Hematopoietic multipotent progenitor cell treated with erythropoietin and hydrocortisone succinate and interleukin-3 and kit ligand, for 15 days (in vitro differentiated cells): ENCODE results near the gene MRPL32.

Experiments
- DNase-seq: peaks from one replicate; pipeline ENCODE4 v3.0.0-alpha.2; 2015; ENCODE audit warnings: low spot score

MRPL32 gene

DNA sequence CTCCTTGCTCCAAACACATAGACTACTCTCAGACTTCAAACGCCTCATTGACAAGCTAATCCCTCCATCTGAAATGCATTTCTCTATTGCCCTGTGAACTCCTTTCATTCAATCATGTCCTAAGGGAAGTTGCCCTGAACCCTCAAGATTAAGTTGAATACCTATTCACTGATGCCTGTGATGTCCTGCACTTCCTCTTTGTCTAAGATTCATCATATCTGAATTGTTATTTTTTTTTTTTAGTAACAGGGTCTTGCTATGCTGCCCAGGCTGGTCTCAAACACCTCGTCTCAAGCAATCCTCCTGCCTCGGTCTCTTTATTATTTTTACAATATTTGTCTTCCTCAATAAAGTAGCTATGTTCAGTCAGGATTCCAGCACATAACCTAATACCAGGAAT lies 3.4 kb upstream of the MRPL32 start:
- DNase-seq = no peak

DNA sequence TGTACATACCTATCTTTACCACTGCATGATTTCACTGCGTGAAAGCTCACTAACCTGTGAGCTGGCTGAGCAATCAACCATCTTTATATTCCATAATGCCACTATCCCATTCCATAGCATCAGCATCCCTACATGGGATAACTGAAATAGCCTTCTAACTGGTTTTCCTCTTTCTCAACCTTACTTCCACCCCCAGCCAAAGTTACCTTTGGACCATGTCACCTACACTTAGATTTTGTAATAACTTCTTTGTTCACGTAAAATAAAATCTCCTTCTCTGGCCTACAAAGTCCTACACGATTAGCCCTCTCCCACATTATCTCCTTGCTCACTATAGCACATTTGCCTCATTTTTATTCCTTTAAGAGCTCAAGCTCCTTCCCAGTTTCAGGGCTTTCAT lies 2.7 kb upstream of the MRPL32 start:
- DNase-seq = no peak

DNA sequence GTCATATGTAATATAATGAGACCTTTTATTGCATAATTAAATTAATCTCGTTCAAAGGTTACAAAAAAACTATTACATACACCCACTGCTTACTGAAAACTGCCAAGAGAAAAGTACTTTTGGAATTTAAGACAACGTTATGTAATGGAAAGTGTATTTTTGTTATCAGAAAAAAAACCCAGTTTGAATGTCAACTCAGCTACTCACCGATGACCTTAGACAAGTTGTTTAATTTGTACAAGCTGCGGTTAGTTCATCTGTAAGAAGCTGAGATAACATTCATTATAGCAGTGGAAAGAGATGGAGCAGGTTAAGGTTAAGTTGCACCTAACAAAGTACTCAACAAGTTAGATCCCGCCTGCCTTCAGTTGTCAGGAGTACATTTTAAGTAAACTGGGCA lies 1.3 kb upstream of the MRPL32 start:
- peak; percentile 14 for DNase-seq

DNA sequence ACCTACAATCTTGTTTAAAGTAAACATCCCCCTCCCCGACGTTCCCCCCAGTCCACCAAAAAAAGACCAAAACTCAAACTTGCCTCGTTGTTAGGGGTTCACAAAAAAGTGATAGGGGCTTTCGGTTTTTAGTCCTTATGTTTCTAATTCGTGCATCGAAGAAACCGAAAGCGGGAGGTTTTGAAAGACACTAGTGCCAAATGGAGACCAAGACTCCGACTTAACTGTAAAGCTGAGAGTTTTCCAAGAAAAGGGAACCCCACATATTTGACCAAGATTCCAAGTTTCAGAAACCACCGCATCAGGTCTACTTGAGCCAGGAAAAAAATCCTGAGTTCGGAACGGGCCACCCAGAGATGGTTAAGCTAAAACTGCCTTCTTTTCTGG lies 736 bp upstream of the MRPL32 start:
- DNase-seq = peak; percentile 38

DNA sequence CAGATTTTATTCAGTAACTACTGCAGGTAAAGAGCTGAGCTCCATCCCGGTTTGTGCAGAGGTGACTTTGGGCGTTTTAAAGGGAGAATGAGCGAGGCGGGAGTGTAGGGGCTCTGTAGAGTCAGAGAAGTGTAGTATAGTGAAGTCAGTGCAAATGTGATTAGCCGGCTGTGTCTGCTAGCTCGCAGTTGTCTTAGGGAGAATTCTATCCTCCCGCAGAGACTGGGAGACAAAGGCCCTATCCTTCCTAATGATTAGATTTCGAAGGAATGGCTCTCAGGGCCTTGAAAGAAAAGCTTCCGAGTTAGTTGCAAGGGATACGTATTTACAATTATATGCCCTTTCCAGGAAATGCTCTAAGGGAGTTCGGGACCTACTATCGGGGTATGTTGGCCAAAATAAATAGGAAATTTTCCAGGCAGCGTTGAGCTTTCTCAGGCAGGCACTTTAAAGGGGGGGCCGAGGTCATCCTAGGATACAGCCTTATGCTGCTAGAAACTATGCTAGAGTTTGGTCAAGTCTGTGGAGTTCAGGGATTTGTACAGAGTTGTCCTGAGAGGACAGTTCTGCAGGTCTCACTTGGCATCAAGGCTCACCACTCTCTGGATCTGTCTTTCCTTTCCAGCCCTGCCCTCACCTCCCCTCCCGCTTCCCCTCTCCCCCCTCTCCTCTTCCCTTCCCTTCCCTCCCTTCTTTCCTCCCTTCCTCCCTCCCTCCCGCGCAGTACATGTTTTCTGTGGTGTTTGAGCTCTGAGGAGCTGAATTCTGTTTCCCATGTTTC lies 825 bp downstream of the MRPL32 start:
- DNase-seq = peak; percentile 22

DNA sequence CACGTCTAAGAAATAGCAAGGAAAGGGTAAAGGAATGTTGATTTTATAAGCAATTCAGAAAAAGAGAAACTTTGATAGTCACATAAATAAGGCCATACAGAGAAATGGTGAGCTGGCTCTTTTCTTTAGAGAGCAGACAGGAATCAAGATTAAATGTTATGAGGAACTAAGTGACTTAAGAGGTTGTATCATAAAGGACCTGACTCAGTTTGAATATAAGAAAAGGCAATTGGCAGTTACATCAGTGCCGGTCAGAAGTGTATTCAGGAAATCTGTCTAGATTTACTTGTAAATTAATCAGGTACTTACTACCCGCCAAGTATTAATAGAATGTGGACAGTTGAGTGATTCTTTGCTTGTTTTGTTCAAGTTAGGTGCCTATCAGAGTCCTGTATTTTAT lies 2.1 kb downstream of the MRPL32 start:
- DNase-seq = no peak

DNA sequence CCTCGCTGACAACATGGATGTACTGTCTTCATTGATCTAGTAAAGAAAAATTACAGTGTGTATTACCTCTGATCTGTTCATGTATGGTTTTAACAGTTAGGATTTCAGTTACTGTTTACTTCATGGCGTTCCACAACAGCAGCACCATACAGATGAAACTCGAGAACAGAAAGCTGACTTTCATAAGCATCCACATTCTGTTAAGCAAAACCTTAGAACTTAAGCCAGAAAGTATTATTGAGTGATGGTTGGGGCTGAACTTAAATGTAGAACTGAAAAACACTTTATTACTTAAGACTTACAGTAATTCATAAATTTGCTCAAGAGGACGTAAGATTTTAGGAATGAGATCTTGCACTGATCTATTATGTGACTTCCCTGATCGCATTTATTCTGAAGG lies 3.7 kb downstream of the MRPL32 start:
- DNase-seq = no peak

DNA sequence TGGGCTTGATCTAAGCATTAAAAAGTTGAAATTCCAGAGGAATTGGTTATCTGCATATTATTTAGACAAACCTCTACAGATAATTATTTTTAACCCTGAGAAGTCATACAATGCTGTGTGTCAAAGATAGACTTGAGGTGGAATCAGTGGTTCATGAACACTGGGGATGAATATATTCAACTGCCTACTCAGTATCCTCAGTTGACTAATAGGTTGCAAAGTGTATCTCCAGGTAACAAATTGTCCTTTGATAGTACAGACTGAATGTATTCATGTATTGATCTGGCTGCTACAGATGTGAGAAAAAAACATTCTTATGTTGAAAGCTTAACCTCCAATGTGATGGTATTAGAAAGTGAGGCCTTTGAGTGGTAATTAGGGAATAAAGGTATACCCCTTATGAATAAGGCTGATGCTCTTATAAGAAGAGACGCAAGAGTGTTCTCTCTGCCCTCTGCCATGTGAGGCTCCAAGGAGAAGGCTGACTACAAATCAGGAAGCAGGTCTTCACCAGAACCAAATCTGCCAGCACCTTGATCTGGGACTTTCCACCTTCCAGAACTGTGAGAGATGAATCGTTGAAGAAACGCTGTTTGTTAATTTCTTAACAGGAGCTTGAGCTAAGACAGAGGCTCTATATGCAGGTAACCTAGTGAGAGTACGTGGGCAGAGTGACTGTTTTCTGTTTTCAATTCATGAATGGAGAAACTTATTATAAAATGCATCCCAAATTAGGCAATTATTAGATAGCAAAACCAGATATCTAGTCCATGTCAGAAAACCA lies 7.5 kb downstream of the MRPL32 start:
- no peak for DNase-seq

DNA sequence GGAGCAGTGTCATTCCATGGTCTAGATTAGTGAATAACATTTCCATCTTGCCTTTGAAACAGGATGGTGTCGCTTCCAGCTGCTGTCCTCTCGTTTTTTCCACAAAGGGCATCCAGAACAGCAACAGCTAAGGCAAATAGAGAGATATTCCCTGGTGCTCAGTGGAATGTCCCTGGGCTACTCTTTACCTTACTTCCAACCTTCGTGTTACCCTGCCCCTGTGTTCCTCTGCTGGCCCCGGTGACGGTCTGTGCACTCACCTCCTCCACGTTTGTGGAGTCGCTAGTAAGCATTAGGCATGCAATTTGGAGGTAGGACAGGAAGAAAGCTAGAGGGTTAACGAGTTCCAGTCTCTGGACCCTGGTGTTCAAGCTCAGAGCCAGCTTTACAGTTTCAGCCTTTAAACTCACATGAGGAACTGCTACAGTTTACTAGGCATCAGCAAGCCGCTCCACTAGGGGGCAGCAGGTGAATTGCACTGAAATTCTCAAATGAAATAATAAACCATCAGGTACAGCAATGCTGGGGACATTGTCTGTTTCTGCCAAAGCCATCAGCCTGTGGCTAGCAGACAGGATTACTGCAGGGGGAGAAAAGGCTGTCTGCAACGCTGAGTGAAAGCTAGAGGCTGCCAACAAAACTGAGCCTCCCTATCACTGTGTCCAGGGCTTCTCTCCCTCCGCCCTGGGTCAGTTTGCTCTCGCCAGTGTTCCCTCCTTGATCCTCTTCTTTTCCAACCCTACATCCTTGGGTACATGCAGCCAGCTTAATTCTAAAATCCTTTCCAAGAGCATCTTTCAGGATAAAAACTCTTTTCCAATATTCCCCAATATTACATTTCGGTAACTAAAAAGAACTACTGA lies 9.0 kb downstream of the MRPL32 start:
- DNase-seq = peak; percentile 61

DNA sequence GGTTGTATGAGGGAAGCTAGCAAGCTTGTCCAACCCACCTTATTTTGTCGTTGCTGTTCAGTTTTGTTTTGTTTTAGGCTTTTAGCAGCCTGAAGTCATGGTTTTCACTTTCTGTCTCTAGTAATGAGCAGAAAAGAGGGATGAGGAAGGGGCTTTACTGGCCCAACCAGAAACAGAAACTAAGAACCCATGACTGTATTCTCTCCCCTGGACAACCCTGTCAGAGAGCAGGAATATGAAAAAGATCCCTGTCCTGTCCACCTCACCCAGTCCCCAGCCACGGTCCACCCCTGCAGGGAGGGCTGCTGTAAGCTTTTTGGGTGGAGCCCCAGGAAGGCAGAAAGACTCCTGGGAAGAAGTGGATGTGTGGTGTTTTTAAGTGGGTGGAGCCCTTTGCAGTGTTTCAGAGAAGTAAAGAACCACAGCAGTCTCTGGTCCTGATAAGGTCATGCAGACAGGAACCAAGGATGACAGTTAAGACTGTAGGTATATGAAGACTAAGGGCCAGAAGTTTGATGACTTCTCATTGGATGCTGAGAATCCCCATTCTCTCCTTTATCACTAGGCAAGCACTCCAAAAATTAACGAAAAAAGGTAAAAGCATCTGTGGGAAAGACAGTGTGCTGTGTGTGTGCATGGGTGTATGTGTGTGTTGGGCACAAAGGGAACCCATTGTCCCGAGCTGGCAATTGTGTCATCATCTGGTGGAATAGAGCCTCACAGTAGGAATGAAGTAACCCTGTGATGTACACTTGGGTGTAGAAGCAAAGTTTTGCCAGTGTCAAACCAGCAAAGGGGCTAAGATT lies 13.8 kb downstream of the MRPL32 start:
- DNase-seq = peak; percentile 15

DNA sequence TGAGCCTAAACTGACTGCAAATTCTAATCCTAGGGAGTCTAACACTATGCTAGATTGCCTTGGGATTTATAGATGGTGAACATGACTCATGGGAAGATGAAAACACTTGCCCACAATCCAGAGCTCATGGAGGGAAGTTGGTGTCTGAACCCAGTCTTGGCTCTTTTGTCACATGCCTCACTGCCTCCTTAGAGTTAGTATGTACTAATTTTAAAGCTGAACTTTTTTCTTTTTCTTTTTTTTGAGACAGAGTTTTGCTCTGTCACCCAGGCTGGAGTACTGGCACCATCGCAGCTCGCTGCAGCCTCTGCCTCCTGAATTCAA lies 14.4 kb downstream of the MRPL32 start:
- DNase-seq = no peak

DNA sequence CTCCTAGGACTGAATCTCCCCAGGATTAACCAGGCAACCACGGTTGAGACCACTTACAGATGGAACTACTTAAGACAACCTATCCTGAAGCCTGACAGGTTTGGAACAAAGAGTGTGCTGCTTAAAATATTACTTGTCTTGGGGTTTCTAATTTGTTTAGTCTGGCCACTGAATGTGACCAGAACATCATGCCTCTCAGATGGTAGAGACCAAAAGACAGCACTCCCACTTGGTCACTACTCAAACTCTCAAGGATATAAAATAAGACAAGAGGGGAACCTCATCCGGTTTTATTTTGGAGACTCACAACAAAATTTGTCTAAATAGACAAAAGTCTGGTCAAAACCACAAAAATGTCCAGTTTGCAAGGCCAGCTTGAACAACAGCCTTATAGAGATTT lies 15.3 kb downstream of the MRPL32 start:
- no peak for DNase-seq

DNA sequence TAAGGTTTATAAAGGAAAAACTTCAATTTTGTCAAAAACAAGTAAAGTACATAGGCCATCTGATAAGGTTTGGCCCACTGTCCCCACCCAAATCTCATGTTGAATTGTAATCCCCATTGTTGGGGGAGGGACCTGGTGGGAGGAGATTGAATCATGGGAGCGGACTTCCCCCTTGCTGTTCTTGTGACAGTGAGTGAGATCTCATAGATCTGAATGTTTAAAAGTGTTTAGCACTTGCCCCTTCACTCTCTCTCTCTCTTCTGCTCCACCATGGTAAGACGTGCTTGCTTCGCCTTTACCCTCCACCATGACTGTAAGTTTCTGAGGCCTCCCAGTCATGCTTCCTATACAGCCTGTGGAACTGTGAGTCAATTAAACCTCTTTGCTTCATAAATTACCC lies 18.2 kb downstream of the MRPL32 start:
- no peak for DNase-seq

DNA sequence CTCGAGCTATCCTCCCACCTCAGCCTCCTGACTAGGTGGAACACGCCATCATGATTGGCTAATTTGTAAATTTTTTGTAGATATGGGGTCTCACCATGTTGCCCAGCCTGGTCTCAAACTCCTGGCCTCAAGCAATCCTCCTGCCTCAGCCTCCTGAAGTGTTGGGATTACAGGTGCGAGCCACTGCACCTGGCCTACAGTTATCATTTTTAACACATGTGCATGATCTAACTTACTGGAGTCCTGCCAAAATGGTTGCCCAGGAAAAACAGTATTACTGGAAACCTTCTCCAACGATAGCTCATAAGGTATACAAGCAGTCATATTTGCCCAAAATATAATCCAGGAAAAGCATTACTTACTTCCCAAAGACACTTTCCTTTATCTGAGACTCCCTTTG lies 20.2 kb downstream of the MRPL32 start:
- no peak for DNase-seq

DNA sequence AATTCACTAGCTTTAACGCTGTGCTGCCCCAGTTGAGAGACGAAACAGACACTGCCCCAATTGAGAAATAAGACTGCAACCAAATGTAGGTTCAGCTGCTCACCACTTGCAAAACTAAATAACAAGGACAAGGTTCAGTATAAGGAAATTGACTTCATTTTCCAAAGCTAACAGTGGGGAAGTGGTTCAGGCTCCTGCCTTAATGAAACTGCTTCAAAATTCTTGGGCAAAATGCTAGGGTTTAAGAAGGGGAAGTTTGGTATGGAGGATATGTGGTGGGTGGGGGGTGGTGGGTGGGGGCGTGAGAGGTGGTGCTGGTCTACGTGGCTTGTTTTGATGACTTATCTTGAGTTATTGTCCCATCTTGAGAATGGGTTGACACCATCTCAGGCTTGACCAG lies 21.8 kb downstream of the MRPL32 start:
- no peak for DNase-seq

DNA sequence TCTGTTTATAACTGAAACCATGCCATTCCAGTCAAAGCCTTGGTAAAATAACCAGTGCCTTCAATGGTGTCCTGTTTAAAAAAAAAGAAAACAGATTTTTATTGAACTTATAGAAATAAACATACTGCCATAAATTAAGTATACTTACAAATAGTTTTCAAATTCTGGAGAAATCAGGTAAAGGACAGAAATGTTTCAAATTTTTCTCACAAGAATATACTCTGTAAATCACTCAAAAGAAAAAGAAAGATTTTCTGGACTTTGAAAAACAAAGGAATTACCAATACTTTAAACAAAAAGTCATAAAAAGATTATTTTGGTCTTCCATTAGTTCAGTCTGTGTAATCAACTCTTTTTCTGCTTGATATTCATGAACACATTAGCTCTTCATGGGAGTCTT lies 23.9 kb downstream of the MRPL32 start:
- no peak for DNase-seq

DNA sequence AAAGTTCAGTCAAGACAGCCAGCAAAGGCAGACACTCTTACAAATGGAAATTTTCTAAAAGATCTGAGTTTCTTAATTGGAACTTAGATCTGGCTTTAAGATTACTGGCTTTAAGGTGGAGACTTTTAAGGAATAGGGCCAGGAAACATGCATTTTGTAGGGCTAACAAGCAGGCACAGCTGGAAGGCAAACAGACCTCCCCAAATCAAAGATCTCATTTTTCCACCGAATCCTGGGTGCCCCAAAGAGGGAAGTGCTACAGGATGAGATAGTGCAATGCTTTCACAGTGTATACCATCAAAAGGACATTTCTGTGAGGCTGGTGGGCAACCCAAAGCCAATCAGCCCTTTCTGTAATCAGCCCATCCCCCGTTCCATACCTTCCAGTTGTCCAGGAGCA lies 27.4 kb downstream of the MRPL32 start:
- DNase-seq = no peak

DNA sequence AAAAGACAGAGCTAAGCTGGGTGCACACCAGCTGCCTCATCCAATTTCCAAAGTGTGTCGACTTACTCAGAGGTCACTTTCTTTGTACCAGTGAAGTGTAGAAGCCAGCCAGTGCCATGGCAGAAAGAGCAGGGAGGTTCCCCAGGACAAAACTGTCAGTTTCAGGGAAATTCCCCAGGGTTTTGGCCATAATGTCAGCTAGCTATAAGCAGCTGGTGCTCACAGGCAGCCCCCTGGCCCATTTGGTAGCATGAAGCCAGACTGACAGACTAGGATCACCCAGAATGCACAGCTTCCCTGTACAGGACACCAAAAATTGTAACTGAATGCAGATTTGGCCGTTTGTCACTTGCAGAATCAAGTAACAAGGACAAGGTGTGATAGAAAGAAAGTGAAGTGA lies 28.6 kb downstream of the MRPL32 start:
- no peak for DNase-seq

DNA sequence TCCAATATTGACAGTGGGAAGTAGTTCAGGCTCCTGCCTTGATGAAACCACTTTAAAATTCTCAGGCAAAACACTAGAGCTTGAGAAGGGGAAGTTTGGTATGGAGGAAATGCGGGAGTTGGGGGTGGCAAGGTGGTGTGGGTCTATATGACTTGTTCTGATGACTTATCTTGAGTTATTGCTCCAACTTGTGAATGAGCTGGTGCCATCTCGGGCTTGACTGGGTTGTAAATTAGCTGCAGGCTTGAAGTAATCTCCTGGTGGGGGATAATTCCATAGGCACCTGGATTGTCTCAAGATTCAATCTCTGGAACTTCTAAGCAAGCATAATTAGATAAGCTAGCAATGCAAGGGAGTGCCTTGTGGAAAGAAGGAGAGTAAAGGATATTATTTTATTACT lies 29.0 kb downstream of the MRPL32 start:
- DNase-seq = no peak

DNA sequence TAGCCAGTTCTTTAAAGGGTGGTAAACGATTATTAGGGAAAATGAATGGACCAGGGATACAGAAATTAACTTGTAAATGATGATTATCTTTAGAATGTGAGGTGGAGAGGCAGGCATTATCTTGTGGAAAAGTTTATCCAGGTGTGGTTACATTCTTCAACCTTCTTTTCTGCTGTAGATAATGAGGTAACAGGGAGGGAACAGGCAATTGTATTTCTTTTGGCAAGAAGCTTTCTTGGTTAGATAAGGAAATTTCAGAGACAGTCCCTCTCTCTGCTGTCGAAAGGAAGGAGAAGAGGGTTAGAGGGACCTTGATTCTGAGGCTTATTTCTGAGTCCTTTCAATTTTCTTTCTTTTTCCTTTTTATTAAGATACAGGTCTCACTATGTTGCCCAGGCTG lies 32.1 kb downstream of the MRPL32 start:
- no peak for DNase-seq

DNA sequence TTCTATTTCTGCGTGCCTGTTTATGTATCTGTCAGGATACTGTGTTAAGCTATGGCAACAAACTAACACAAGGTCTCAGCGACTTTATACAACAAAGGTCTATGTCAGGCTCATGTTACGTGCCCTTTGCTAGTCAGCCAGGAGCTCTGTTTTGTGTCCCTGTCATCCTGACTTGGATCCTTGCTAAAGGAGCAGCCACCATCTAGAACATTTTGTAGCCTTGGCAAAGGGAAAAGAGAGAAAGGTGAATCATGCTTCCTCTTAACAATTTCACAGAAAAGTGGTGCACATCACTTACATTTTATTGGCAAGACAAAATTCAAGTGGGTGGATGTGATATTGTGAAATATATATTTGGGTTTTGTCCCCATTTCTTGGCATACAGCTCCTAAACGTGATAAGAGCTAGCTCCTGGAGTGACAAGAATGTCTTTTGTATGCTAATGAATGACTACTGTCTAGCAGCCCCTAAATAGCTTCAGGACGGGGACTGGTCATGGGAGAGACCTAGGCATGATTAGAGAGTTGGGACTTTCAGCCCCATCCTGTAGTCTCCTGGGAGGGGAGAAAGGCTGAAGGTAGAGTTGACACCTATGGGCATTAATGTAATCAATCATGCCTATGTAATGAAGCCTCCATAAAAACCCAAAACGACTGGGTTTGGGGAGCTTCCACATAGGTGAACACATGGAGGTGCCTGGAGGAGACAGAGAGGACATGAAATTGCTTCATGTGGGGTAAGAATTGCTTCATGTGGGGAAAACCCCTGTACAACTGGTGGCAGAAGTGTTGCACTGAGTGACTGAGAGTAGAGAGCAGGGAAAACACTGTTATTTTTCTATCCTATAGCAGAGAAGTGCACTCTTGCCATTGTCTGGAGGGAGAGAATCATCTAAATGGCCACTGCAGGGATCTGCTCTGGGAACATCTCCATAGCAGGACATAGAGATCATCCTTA lies 33.0 kb downstream of the MRPL32 start:
- no peak for DNase-seq
